DND-41 (cell line): ENCODE results near the gene NPBWR2.

ENCODE experiments used
- ATAC-seq: fragments of 200-7000 bp; cut with Tn5 transposase; 3 replicates; pipeline ENCODE4 v1.9.1; 2021; ENCODE audit warnings: low read depth; ENCODE audit not compliant: insufficient read depth
- DNase-seq: peaks from one replicate; pipeline ENCODE4 v3.0.0-alpha.2; 2020
- H2AFZ ChIP-seq: 2 replicates; pipeline ENCODE4 v1.6.0; 2012; ENCODE audit warnings: low read depth, low read length
- H3K27ac ChIP-seq: 2 replicates; pipeline ENCODE4 v1.5.1; 2012; ENCODE audit warnings: low read length, inconsistent platforms
- H3K27me3 ChIP-seq: fragments of 200-600 bp; sonication (generic); 2 replicates; pipeline ENCODE4 v1.6.0; 2012; ENCODE audit warnings: low read length, mild to moderate bottlenecking, inconsistent platforms; ENCODE audit not compliant: insufficient read depth, poor library complexity
- H3K36me3 ChIP-seq: 2 replicates; pipeline ENCODE4 v1.5.1; 2012; ENCODE audit warnings: low read length, inconsistent platforms; ENCODE audit not compliant: insufficient read depth
- H3K4me1 ChIP-seq: 2 replicates; pipeline ENCODE4 v1.5.1; 2012; ENCODE audit warnings: mild to moderate bottlenecking, low read length; ENCODE audit not compliant: insufficient read depth
- H3K4me2 ChIP-seq: 2 replicates; pipeline ENCODE4 v1.6.0; 2012; ENCODE audit warnings: mild to moderate bottlenecking, moderate library complexity, low read length, inconsistent platforms; ENCODE audit not compliant: insufficient read depth
- H3K4me3 ChIP-seq, 2 experiments: fragments of 200-600 bp in 1 of 2; shearing (Covaris generic) in 1 of 2; 2 replicates each; pipeline ENCODE4 v1.5.1; 2012 to 2016; ENCODE audit warnings: inconsistent platforms in 2 of 2, low read length in 2 of 2, mild to moderate bottlenecking in 2 of 2, low read depth in 1 of 2, moderate library complexity in 1 of 2
- H3K79me2 ChIP-seq: 2 replicates; pipeline ENCODE4 v1.6.0; 2012; ENCODE audit warnings: low read length, inconsistent platforms; ENCODE audit not compliant: insufficient read depth
- H3K9ac ChIP-seq: 2 replicates; pipeline ENCODE4 v1.6.0; 2012; ENCODE audit warnings: low read depth, mild to moderate bottlenecking, inconsistent platforms, low read length, moderate library complexity
- H3K9me3 ChIP-seq: 2 replicates; pipeline ENCODE4 v1.5.1; 2012; ENCODE audit warnings: low read length, moderate library complexity, mild to moderate bottlenecking, inconsistent platforms; ENCODE audit not compliant: insufficient read depth, severe bottlenecking
- H4K20me1 ChIP-seq: 2 replicates; pipeline ENCODE4 v1.6.0; 2012; ENCODE audit warnings: low read length; ENCODE audit not compliant: insufficient read depth
- EZH2 ChIP-seq: IDR thresholded peaks from 3 replicates; pipeline ENCODE4 v1.6.1; 2012; ENCODE audit warnings: borderline replicate concordance, low read depth, mild to moderate bottlenecking, moderate library complexity, low read length, inconsistent platforms; ENCODE audit not compliant: severe bottlenecking
- TF ChIP-seq, protein P1 (sequence below): IDR thresholded peaks from 2 replicates; pipeline ENCODE4 v1.5.1; 2012; ENCODE audit warnings: borderline replicate concordance, low read length, moderate library complexity, mild to moderate bottlenecking; ENCODE audit not compliant: poor library complexity, severe bottlenecking; ENCODE audit errors: extremely low read depth

The NPBWR2 gene

DNA sequence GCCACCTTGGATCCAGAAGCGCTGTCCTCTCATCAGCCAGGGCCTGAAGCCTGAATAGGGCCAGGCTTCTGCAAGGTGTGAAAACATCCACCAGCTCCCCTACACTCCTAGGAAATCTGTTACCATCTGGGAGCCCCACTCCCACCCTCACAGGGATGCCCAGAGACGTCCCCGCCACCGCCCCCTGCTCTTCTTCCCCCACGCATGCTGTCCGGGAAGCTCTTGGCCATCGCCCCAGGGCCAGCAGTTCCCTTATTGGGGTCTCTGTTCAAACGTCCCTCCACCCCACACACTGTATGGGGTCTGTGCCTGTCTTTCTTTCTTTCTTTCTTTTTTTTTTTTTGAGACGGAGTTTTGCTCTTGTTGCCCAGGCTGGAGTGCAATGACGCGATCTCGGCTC lies 31.8 kb downstream of the NPBWR2 start:
- Histone ChIP-seq H3K4me2 (no peak overlapping the region), H4K20me1 (peaks cover 29% of the 10 kb centered on the region), H3K27ac (no peak overlapping the region), H2AFZ (no peak overlapping the region), H3K9ac (no peak overlapping the region), H3K36me3 (peaks cover 36% of the 10 kb centered on the region), H3K4me1 (peaks cover 23% of the 10 kb centered on the region), H3K9me3 (no peaks in the 10 kb centered on the region), H3K79me2 (peaks cover 12% of the 10 kb centered on the region), H3K4me3 (no peak overlapping the region), H3K27me3 (no peaks in the 10 kb centered on the region)
- no peak for ATAC-seq
- no peak for DNase-seq
- no peak for TF ChIP-seq EZH2
- TF ChIP-seq, protein P1, sequence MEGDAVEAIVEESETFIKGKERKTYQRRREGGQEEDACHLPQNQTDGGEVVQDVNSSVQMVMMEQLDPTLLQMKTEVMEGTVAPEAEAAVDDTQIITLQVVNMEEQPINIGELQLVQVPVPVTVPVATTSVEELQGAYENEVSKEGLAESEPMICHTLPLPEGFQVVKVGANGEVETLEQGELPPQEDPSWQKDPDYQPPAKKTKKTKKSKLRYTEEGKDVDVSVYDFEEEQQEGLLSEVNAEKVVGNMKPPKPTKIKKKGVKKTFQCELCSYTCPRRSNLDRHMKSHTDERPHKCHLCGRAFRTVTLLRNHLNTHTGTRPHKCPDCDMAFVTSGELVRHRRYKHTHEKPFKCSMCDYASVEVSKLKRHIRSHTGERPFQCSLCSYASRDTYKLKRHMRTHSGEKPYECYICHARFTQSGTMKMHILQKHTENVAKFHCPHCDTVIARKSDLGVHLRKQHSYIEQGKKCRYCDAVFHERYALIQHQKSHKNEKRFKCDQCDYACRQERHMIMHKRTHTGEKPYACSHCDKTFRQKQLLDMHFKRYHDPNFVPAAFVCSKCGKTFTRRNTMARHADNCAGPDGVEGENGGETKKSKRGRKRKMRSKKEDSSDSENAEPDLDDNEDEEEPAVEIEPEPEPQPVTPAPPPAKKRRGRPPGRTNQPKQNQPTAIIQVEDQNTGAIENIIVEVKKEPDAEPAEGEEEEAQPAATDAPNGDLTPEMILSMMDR: no peak

- H3K79me2 ChIP-seq: peaks cover 12% of the 10 kb centered on the region
- H3K36me3 ChIP-seq: peaks cover 36% of the 10 kb centered on the region
- H2AFZ ChIP-seq: no peak overlapping the region
- H3K4me3 ChIP-seq: no peak overlapping the region
- H3K4me1 ChIP-seq: peaks cover 17% of the 10 kb centered on the region
- TF ChIP-seq EZH2: no peak
- TF ChIP-seq, protein P1: no peak
- no peak for ATAC-seq
- peaks cover 31% of the 10 kb centered on the region for H4K20me1 ChIP-seq
- no peaks in the 10 kb centered on the region for H3K9me3 ChIP-seq
- no peak for DNase-seq
- no peaks in the 10 kb centered on the region for H3K27me3 ChIP-seq
- no peak overlapping the region for H3K9ac ChIP-seq
- H3K27ac ChIP-seq: no peak overlapping the region
- no peak overlapping the region for H3K4me2 ChIP-seq
These were observed 32.4 kb downstream of the NPBWR2 start for GRCh38 chr20:64074963-64075362.

GRCh38 chr20:64074184-64074789 lies 33.1 kb downstream of the NPBWR2 start:
- Histone ChIP-seq H3K9me3 (no peaks in the 10 kb centered on the region), H3K4me2 (no peak overlapping the region), H3K79me2 (peaks cover 12% of the 10 kb centered on the region), H2AFZ (no peak overlapping the region), H3K27me3 (no peaks in the 10 kb centered on the region), H3K4me1 (peaks cover 16% of the 10 kb centered on the region), H3K27ac (no peak overlapping the region), H3K9ac (no peak overlapping the region), H4K20me1 (peaks cover 35% of the 10 kb centered on the region), H3K36me3 (peaks cover 36% of the 10 kb centered on the region), H3K4me3 (no peak overlapping the region)
- DNase-seq: no peak
- TF ChIP-seq EZH2: no peak
- TF ChIP-seq, protein P1: no peak
- no peak for ATAC-seq
